HepG2 (cell line): ENCODE measurements around the gene TMEM184B. TPM values are rescaled to one million over a fixed set of nuclear protein-coding genes. Genes with fewer than 3 reads are reported as not detected.

Experiments used
- ARID5B ChIP-seq: IDR thresholded peaks from 2 replicates; pipeline ENCODE4 v1.4.0; 2020; ENCODE audit warnings: mild to moderate bottlenecking, missing genetic modification reagents
- BORCS8-MEF2B ChIP-seq: sonication (generic); formaldehyde crosslinking; IDR thresholded peaks from 2 replicates; pipeline ENCODE4 v1.8.0; 2022; ENCODE audit warnings: mild to moderate bottlenecking, missing genetic modification reagents
- CERS6 ChIP-seq: sonication (generic); formaldehyde crosslinking; IDR thresholded peaks from 2 replicates; pipeline ENCODE4 v1.5.0; 2020; ENCODE audit warnings: missing genetic modification reagents
- CSRNP1 ChIP-seq: sonication (generic); formaldehyde crosslinking; IDR thresholded peaks from 2 replicates; pipeline ENCODE4 v1.8.1; 2023; ENCODE audit warnings: mild to moderate bottlenecking, missing genetic modification reagents
- MAX ChIP-seq: IDR thresholded peaks from 2 replicates; pipeline ENCODE4 v1.6.1; 2012; ENCODE audit warnings: inconsistent platforms
- NRL ChIP-seq: sonication (generic); formaldehyde crosslinking; IDR thresholded peaks from 2 replicates; pipeline ENCODE4 v1.5.0; 2020; ENCODE audit warnings: missing genetic modification reagents, mild to moderate bottlenecking, moderate library complexity, borderline replicate concordance
- POLR2AphosphoS2 ChIP-seq: IDR thresholded peaks from 2 replicates; pipeline ENCODE4 v1.6.1; 2011; ENCODE audit warnings: low read depth, low read length, improper control_type of control experiment
- PPARG ChIP-seq: conservative IDR thresholded peaks from 2 replicates; pipeline ENCODE4 v1.6.1; 2016; ENCODE audit warnings: missing biosample characterization, missing genetic modification reagents
- SNAI1 ChIP-seq: sonication (generic); formaldehyde crosslinking; IDR thresholded peaks from 2 replicates; pipeline ENCODE4 v1.5.0; 2020; ENCODE audit warnings: mild to moderate bottlenecking, missing genetic modification reagents, borderline replicate concordance
- SRSF4 ChIP-seq: fragments of 200-400 bp; formaldehyde crosslinking; IDR thresholded peaks from one replicate; pipeline ENCODE4 v1.6.1; 2018; ENCODE audit warnings: mild to moderate bottlenecking, low read depth, low read length, moderate library complexity; ENCODE audit not compliant: poor library complexity, severe bottlenecking
- ZNF326 ChIP-seq: sonication (generic); formaldehyde crosslinking; IDR thresholded peaks from 2 replicates; pipeline ENCODE4 v1.4.0; 2020; ENCODE audit warnings: missing genetic modification reagents, borderline replicate concordance
- ZNF546 ChIP-seq: sonication (generic); formaldehyde crosslinking; conservative IDR thresholded peaks from 2 replicates; pipeline ENCODE4 v1.8.1; 2023; ENCODE audit warnings: mild to moderate bottlenecking, missing genetic modification reagents
- ZNF770 ChIP-seq: sonication (generic); formaldehyde crosslinking; IDR thresholded peaks from 2 replicates; pipeline ENCODE4 v1.5.0; 2020; ENCODE audit warnings: mild to moderate bottlenecking, missing genetic modification reagents
- ZSCAN21 ChIP-seq: sonication (generic); formaldehyde crosslinking; IDR thresholded peaks from 2 replicates; pipeline ENCODE4 v1.8.0; 2022; ENCODE audit warnings: mild to moderate bottlenecking, missing genetic modification reagents, moderate library complexity, borderline replicate concordance
- polyA plus RNA-seq, 8 experiments: library from polyadenylated mRNA; depleted of rRNA in 3 of 8; stranded (reverse) in 7 of 8; unstranded in 1 of 8; fragments of >200 nt; fragmentation: Illumina TruSeq in 4 of 8; extraction: Trizol in 4 of 8; gene quantifications; 2 replicates each; pipeline versions ENCODE4 v1.2.1 to v1.2.3, GENCODE V29; 2011 to 2016; ENCODE audit warnings: low read depth in 4 of 8, missing spikeins in 1 of 8, mixed read lengths in 1 of 8; ENCODE audit not compliant: insufficient read depth in 1 of 8
- total RNA-seq, 5 experiments: library from RNA; depleted of rRNA; stranded (reverse); fragments of >200 nt; fragmentation: Illumina TruSeq; extraction: Trizol; gene quantifications; 2 replicates each; pipeline ENCODE4 v1.2.3, GENCODE V29; 2016; ENCODE audit warnings: low read depth in 1 of 5

Gene TMEM184B
- total and polyA plus RNA-seq, 2 of the 13 experiments (the other 11 are each of a cell fraction or from before 2014, with no cell fraction given): 15.9 to 16.0 TPM

GRCh38 chr22:38246692-38247091 lies 26.1 kb downstream of the TMEM184B start (continued):
- TF ChIP-seq ARID5B (CRISPR knock-in tag) (no peak), ZNF546 (CRISPR knock-in tag) (no peak), SNAI1 (CRISPR knock-in tag) (no peak), PPARG (no peak), ZSCAN21 (no peak), MAX (no peak), ZNF326 (CRISPR knock-in tag) (no peak), CERS6 (CRISPR knock-in tag) (no peak), SRSF4 (no peak), CSRNP1 (no peak), NRL (CRISPR knock-in tag) (no peak), BORCS8-MEF2B (CRISPR knock-in tag) (no peak), POLR2AphosphoS2 (no peak), ZNF770 (CRISPR knock-in tag) (no peak)
- TF ChIP-seq, all 625 proteins: peak for 0
